ENCODE measurements around the gene MEX3D.

MEX3D gene
- total RNA-seq: 10.0 to 14.8 reads per million in 2 donors

DNA sequence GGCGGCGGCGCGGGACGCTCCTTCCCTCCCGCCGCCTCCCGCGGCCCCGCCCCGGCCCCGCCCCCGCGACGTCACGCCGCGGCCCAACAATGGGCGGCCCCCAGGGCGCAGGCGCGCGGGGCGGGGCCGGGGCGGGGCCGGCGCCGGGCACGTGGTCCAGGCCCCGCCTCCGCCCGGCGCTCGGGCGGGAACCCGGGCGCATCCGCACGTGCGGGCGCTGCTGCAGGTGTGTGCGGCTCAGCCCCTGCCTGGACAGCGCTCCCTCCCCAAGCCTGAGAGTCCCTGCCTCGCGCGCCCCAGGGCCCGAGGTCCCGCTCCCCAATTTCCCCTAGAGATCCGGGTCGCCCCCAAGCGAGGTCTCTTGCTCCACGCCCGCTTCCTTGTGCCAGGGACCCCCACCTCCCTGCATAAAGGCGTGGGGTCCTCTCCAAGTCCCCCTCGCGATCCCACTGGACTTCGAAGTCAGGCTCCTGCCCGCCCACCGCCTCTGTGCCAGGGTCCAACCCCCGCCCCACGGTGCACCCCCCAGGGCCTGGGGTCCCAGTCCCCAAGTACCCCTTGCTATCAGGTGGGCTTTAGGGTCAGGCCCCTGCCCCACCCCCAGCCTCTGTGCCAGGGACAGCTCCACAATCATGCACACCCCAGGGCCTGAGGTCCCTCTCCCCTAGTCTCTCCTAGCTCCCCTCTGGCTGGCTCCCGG is at the start of gene MEX3D:
Gene MEX3D, minus strand, starts transcription at position 6 of the 700 bp plus-strand sequence. CDS start 267 bp downstream, outside the sequence.
- DNase-seq: peak; percentile 76

DNA sequence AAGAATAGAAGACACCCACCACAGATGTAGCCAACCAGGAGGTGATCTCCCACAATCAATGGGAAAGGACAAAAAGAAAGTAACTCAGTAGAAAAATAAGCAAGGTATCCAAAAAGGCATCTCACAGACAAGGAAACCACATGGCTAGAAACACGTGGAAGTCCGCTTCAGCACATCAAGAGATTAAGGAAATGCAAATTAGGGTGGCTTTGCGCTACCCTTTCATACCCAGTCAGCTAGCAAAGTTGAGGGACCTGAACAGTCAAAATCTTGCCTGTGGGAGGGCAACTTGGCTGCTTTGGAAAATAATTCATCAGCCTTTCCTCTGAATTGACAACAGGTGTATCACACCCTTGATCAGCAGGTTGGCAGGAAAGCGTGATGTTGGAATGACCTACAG is 48.8 kb upstream of the MEX3D start:
- DNase-seq: no peak

DNA sequence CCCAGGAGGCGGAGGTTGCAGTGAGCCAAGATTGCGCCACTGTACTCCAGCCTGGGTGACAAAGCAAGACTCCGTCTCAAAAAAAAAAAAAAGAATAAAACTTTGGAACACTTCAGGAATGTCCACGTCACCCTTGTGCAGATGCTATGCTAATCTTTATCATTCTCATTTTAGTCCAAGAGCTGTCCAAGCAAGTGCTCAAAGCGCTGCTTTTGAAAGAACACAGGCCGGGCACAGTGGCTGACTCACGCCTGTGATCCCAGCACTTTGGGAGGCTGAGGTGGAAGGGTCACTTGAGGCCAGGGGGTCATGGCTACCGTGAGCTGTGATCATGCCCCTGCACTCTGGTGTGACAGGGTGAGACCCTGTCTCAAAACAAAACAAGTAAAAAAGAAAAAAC is 48.3 kb upstream of the MEX3D start:
- DNase-seq: no peak

DNA sequence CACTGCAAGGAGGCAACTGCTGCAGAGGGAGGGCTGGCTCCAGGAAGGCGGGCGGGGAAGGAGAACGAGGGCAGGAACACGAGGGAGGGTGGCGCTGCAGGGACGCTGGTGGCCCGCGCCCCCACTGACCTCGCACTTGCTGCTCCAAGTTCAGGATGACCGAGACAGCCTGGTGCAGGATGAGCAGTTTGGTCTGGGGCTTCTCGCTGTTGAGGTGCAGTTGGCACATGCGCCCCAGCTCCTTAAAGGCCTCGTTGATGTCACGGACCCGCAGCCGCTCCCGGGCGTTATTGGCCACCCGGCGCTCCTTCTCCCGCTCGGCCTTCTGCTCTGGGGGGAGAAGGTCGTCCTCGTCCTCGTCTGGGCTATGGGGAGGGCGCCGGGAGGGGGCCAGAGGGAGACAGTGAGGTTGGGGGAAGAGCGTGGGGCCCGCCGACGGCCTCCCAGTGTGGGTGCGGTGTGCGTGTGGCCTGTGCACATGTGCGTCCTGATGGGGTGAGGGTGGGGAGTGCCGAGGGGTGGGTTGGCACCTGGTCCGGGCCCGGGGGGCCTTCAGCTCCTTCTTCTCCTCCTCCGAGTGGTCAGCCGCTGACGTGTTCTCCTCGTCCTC is 47.1 kb upstream of the MEX3D start:
- no peak for DNase-seq

DNA sequence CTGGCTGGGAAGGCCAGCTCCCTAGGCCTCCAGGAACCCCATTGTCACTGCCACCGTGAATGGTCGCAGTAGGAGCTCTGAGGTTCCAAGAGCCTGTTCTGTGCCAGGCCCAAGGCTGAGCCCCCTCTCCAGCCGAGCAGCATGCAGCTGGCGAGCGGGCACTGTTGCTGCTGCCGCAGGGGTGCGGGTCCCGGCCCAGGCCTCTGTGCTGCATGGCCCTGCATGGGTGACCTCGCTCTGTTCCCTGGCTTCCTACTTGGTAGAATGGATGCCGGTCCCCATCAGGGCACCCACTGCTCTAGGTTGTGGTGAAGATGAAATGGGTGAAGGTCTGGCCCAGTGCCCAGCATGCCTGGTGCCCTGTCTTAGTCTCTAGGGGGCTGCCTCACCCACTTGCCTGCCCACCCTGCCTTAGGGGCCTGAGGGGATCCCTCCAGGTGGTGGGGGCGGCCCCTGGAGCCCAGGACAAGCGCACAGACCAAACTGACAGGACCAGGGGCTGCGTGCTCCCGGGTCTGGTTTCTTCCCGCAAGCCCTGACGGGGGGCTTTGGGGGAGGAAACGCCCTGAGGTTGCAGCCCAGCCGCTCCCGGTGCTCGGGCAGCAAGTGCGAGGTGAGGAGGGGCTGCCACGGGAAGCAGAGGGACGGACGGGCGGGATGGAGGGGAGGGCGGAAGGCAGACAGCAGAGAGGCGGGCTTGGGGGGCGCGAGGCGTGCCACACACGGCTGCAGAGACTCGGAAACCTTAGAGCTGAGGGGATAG is 45.9 kb upstream of the MEX3D start:
- no peak for DNase-seq

DNA sequence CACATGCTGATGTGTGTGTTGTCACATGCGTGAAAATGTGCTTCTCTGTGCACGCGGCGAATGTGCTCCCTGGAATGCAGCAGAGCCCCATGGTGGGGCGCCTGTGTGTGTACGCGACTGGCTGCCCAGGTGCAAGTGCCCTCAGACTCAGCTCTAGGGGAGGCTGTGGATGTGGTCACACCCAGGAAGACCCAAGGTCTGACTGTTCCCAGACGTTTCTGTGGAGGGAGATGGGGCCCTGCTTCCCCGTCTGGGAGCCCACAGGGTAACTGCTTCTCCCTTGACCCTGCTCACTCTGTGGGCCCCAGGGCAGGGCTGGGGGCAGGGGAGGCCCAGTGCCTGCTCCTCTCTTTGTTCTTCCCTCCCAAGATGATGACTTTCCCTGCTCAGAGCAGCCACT is 45.0 kb upstream of the MEX3D start:
- DNase-seq: no peak

DNA sequence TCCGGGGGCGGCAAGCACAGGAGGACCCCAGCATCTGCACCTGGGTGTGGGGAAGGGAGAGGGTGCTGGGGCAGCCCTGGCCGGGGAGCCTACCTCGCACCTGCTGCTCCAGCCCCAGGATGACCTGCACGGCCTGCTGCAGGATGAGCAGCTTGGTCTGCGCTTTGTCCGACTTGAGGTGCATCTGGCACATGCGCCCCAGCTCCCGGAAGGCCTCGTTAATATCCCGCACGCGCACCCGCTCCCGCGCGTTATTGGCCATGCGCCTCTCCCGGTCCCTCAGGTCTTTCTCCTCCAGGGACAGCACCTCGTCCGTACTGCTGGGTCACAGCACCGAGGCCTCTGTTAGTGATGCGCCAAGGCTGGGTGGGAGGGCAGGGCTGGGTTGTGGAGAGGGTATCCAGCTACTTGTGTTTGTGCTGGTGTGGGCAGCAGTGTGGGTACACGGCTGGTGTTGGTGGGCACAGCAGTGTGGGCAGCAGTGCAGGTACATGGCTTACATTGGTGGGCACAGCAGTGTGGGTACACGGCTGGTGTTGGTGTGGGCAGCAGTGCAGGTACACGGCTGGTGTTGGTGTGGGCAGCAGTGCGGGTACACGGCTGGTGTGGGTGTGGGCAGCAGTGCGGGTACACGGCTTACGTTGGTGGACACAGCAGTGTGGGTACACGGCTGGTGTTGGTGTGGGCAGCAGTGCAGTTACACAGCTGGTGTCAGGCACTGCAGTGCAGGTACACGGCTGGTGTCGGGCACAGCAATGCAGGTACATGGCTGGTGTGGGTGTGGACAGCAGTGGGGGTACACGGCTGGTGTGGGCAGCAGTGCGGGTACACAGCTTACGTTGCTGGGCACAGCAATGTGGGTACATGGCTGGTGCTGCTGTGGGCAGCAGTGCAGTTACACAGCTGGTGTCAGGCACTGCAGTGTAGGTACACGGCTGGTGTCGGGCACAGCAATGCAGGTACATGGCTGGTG is 44.3 kb upstream of the MEX3D start:
- no peak for DNase-seq

DNA sequence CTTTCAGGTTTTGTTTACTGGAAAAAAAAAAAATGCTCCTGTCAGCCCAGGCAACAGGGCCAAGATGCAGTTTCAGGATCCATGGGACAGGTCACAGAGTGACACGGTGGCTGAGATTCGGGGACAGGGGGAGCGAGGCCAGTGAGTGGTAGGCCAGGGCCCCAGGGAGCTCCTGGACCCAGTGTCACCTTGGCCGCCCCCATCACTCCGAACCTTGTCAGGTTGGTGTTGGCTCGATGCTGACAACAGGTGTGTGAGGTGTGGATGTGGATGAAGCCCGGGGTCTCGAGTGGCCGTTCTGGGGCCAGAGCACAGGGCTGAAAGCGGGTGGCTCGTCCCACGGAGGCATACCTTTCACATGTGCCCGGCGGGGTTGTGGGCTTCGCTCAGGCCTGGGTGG is 43.2 kb upstream of the MEX3D start:
- no peak for DNase-seq

DNA sequence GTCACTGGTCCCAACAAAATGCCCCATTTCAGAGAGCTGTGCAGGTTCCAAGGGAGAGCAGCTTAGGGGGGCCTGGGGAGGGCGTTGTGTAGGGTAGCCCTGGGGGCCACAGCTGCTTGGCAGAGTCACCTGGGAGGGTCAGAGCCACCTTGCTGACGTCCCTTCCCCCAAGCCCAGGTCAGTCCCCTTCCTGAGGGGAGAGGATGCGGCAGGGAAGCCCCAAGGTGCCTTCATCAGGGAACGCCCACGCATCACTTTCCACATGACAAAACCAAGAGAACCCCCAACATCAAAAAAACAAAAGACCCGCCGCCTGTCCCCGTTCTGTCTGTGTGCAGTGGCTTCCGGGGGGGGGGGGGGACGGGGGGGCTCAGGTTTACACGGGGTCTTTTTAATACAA is 42.5 kb upstream of the MEX3D start:
- no peak for DNase-seq

DNA sequence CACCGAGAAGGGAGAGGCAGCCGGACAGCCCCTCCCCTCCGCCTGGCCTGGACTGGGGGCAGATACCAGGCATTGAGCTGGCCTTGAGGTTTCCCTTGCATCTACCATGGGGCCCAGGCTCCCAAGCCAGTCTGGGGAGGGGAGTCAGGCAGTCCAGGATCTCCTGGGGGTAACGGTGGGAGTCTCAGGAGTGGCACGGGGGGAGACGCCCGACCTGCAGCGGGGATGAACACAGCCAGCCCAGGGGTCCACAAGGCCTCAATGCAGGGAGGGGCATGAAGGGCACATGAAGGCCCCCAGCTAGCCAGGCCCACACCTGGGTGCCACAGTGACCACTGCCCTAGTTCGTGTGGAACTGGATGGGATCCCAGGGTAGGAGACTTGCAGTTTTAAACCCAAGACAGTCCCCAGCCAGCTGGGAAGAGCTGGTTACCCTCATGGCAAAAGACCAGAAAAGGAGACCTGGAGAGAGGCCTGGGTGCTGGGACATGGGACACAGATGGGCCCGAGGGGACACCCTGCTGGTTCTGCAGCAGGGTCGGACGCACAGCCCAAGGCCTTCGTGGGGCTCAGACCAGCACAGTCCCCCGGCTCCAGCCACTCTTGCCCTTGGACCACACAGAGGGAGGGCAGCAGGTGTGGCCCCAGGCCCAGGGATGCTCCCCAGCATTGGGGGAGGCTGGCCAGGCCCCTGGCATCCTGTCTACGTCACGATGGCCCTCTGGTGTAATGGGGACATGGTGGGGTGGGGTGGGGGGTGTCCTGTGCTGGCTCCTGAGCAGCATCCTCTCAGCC is 41.8 kb upstream of the MEX3D start:
- DNase-seq: no peak

DNA sequence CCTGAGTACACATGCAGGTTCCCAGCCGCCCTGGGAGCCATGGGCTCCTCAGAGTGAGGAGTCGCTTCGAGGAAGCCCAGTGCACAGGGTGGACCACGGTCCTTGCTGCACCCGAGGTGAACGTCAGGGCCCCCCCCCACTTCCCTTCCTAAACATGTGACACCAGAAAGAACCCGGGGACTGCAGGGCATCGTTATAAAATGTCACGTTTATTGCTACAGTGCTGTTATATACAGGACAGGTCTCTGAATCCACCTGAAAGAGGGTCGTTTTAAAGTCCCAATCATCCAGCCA is 40.9 kb upstream of the MEX3D start:
- no peak for DNase-seq

DNA sequence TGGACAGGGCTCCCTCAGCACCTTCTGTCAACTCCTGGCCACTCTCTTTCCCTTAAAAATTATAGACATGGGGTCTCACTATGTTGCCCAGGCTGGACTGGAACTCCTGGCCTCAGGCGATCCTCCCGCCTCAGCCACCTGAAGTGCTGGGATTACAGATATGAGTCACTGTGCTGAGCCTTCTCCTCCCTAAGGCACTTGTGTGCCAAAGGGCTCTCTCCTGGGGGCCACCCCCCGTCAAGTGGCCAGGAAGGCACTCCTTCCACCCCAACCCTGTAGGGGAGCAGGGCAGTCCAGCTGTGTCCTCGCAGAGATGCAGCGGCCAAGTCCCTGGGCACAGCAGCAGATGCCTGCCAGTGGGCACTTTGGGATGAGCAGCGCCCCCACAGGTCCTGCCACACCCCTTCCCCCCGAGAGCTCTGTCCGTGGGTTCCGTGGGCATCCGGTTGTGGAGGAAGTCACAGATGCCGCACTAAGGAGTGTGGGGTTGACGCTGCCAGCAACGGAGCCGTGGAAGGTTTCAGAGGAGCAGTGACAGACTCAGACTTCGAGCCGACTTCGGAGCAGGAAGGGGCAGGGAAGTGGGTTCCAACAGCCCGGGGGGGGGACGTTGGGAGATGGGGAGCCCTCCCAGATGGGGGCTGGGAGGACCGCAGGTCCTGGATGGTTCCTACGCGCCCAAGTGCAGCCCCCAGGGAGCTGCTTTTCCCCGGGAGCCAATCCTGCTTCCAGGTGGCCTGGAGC is 40.4 kb upstream of the MEX3D start:
- DNase-seq: no peak

DNA sequence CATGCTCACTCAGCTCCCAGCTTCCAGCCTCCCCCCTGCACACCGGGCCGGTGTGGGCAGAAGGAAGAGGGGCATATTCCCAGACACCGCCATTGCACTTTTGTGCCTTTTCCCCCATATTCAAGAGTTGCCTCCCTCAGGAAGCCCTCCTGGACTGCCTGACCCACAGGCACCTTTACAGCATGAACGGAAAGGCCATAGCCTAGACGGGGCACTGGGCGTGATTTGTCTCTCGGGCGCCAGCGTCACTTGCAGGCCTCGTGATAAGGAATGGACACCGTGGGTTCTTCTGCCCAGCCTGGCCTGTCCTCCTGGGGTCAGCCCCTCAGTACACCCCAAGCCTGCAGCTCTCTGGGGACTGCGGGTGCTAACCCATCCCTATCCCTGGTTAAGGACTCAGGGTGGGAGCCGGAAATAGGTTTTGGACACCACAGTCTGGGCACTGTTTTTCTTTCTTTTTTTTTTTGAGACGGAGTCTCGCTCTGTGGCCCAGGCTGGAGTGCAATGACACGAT is 38.1 kb upstream of the MEX3D start:
- no peak for DNase-seq

DNA sequence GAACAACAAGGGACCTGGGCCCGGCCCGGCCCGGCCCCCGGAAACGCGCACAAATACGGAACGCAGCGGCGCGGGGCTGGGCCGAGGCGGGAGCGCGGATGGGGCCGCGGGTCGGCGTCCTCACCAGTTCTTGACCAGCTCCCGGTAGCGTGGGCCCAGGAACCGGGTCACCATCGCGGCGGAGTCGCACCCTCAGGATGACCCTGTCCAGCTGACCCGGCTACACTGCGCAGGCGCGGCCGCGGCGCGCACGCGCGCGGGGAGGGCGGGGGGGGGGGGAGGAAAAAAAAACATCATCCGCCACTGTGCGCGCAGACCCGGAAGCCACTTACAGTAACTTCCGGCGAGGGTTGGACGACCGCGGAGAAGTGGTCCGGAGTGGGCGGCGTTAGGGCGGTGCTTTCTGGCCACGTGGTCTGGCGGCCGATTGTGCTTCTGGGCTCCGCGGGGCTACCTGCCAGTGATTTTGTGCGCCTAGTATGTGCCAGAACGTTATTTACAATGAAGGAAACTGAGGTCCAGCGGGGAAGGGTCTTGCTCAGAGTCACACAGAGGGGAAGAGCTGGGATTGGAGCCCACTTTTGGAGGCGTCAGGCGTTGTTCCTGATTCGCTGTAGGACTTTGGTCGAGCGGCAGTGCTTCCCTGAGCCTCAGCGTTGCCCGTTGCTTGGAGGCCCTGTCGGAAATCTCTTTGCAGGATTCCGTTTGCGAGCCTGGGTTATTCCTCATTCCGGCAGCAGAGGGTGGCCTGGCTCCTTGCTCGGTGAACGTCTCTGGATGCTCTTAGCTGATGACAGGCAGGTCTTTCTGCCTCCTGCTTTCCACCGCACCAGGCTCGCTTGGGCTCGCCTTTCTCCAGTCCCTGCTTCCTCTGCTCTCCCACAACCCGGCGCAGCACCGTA is 37.4 kb upstream of the MEX3D start, which contains the start of gene UQCR11:
Gene UQCR11, minus strand, starts transcription at position 227 of the 902 bp plus-strand sequence. Its CDS starts 53 bp downstream, at position 174.
- peak; percentile 76 for DNase-seq

DNA sequence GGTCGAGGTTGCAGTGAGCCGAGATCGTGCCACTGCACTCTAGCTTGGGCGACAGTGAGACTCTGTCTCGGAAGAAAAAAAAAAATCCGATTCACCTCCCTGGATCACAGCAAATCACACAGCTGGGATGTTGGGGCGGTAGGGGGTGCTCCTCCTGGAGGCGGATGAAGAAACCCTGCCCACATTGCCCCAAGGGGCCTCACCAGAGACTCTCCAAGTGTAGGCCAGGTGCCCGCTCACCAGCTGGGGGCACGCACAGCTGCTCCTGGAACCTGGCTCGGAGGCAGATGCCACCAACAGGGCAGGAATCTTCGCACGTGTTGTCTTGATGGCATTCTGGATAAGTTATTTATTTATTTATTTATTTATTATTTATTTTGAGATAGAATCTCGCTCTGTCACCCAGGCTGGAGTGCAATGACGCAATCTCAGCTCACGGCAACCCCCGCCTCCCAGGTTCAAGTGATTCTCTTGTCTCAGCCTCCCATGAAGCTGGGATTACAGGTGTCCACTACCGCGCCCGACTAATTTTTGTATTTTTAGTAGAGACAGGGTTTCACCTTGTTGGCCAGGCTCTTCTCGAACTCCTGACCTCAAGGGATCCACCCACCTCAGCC is 34.1 kb upstream of the MEX3D start:
- no peak for DNase-seq

DNA sequence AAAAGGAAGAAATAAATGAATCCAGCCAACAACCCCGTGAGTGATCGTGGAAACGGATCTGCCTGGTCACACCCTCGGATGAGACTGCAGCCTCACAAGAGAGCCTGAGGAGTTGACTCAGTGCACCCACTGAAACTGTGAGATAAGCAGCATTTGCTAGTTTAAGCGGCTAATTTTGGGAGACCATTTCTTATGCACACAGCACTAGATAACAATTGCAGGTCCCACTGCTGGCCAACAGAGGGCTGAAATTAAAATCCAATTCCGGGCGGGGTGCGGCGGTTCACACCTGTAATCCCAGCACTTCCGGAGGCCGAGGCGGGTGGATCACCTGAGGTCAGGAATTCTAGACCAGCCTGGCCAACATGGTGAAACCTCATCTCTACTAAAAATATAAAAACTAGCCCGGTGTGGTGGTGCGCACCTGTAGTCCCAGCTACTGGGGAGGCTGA is 33.5 kb upstream of the MEX3D start:
- DNase-seq: no peak

DNA sequence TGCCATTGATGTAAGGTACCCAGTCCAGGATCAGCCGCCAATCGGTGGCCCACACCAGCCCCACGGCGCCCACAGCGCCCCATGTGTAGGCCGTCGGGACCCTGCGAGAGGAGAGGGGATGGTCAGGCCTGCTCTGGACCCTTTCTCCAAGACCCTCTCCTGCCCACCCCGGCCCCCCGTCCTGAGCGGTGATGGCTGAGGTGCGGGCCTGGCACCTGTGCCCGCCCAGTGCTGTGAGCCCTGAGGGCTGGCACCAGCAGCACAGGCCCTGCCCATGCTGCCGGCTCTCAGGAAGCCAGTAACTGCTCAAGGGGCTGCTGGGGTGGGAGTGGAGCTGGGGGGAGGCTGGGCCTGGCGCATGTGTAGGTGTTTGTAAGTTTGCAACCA is 31.3 kb upstream of the MEX3D start:
- no peak for DNase-seq

DNA sequence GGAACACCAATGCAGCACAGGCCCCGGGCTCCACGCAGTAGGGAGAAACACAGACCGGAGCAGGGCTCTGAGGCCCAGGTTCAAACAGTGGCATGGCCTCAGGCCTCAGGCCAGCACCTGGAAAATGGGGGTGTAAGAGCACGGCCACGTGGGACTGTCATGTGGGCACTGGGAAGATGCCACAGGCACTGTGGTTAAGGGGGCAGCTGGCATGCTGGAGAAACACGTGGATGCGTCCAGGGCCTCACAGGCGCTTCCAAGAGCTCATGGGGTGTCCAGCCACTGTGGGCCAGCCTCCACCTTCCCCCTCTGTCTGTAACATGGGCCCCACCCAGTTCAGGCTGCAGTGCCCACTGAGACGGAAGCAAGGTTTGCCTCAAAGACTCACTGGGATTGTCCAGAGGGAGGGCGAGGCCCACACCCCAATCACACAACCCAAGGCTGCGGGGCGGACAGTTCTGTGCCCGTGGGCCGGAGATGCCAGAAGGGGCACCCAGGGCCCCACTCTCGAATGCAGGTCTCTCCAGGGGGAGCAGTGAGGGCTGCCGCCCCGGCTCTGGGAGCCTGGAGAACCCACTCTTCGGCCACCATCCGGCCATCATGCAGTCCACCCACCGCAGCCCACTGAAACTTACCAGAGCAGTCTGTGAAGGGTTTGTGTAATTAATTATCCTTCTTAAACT is 30.8 kb upstream of the MEX3D start:
- DNase-seq: no peak

DNA sequence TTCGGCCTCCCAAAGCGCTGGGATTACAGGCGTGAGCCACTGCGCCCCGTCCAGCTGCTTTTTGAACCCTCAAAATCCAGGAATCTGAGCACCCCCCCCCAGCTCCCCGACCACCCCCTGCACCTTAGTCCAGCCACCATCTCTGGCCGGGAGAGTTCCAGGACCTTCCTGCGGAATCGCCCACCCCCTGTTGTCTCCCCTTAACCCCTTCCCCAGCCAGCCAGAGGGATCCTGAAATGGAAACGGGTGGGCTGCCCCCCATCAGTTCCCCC is 25.3 kb upstream of the MEX3D start:
- no peak for DNase-seq
